ENCODE results near the gene PAM16.

DNA sequence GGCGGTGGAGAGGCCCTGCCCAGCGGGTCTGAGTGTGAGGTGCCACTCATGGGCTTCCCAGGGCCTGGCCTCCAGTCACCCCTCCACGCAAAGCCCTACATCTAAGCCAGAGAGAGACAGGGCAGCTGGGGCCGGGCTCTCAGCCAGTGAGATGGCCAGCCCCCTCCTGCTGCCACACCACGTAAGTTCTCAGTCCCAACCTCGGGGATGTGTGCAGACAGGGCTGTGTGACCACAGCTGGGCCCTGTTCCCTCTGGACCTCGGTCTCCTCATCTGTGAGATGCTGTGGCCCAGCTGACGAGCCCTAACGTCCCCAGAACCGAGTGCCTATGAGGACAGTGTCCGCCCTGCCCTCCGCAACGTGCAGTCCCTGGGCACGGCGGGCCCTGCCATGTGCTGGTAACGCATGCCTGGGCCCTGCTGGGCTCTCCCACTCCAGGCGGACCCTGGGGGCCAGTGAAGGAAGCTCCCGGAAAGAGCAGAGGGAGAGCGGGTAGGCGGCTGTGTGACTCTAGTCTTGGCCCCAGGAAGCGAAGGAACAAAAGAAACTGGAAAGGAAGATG lies 31.8 kb upstream of the PAM16 start:
- no peak for TF ChIP-seq EZH2phosphoT487 (IDR thresholded peaks at IDR 0.05; ENCODE audit: insufficient read depth, low read depth)
- no peak for TF ChIP-seq EZH2 (IDR thresholded peaks at IDR 0.05; ENCODE audit: insufficient read depth, poor library complexity, severe bottlenecking)

Data from GM23248 (cell line).